Fibroblast of pulmonary artery (primary cell): ENCODE data around the gene AACS.
"Not testable (repeated sequence)": the region's sequence is repeated elsewhere in the genome, so short reads cannot be mapped to it uniquely, and the experiment has no call there.

ENCODE experiments used
- DNase-seq: peaks from one replicate; pipeline ENCODE4 v3.0.0-alpha.2; 2010; ENCODE audit warnings: low read depth
- H3K4me3 ChIP-seq: replicated peaks from 2 replicates; pipeline ENCODE4 v1.5.1; 2011; ENCODE audit warnings: low read depth, mild to moderate bottlenecking, control low read depth, low read length, moderate library complexity
- TF ChIP-seq, protein P1 (sequence below): IDR thresholded peaks from 2 replicates; pipeline ENCODE4 v1.5.1; 2011; ENCODE audit warnings: mild to moderate bottlenecking, control low read depth, low read length, inconsistent platforms; ENCODE audit errors: missing control alignments

AACS gene

DNA sequence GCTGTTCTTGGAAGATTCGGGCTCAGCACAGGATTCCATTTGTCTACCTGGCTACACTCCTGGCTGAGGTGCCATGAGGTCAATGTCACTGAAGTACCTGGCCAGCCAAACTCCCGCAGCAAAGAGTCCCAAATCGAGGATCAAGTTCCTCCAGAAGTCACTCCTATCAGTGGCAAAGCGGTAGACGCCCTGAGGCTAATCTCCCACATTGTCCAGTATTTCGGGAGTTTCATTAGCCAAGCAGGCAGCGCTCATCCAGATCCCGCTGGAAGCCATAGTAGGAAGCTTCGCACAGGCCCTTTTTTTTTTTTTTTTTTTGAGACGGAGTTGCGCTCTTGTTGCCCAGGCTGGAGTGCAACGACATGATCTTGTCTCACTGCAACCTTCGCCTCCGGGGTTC is 8.9 kb upstream of the AACS start:
- TF ChIP-seq, protein P1, sequence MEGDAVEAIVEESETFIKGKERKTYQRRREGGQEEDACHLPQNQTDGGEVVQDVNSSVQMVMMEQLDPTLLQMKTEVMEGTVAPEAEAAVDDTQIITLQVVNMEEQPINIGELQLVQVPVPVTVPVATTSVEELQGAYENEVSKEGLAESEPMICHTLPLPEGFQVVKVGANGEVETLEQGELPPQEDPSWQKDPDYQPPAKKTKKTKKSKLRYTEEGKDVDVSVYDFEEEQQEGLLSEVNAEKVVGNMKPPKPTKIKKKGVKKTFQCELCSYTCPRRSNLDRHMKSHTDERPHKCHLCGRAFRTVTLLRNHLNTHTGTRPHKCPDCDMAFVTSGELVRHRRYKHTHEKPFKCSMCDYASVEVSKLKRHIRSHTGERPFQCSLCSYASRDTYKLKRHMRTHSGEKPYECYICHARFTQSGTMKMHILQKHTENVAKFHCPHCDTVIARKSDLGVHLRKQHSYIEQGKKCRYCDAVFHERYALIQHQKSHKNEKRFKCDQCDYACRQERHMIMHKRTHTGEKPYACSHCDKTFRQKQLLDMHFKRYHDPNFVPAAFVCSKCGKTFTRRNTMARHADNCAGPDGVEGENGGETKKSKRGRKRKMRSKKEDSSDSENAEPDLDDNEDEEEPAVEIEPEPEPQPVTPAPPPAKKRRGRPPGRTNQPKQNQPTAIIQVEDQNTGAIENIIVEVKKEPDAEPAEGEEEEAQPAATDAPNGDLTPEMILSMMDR, result no peak
- DNase-seq, result no peak
- H3K4me3 ChIP-seq, result no peak overlapping the region

DNA sequence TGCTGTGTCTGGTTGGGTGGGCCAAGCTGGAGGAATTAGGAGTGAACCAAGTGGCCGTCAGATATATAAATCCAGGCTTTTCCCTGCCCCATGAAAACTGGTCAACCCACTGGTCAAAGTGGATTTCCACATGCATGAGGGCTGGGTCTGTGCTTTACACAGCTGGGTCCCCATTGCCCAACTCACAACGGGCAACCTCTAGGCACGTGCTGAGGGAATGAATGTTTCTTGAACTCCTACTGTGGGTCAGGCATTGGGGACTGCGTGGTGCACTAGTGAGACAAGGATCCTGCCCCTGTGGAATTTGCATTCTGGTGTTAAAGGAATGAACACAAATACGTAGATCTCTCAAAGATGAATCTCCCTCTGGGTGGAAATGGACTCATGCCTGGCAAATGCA is 7.5 kb upstream of the AACS start:
- TF ChIP-seq, protein P1, result no peak

DNA sequence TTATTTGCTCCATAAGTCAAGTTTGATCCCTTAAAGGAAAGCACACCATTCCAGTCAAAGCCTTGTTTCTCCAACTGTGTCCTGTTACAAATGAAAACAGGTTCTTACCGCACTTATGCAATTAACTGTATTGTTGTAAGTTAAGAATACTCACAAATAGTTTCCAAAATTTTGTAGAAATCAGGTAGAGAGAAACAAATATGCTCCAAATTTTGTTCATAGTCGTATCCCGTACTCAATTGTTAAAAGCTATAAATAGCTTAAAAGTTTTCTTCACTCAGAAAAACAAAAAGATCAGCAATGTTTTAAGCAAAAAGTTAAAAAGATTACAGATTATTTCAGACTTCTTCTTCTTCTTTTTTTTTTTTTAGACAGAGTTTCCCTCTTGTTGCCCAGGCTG is 4.0 kb upstream of the AACS start:
- H3K4me3 ChIP-seq, result no peak overlapping the region
- TF ChIP-seq, protein P1, result no peak
- no peak for DNase-seq

More for the DNA sequence above, 7.5 kb upstream of the AACS start:
- no peak for DNase-seq
- no peak overlapping the region for H3K4me3 ChIP-seq

DNA sequence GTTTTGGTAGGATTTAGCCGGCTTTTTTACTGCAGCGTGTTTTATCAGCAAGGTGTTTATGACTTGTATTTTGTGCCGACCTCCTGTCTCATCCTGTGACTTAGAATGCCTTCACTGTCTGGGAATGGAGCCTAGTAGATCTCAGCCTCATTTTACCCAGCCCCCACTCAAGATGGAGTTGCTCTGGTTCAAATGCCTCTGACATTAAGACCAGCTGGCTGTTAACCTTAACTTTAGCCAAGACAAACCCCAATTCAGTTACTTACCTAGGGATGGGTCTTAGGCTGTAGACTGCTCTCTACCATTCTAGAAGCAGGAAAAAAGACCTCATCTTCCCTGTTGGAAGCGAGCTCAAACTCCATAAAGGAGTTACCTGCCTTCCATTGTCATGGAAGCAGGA is 1.7 kb upstream of the AACS start:
- not testable (repeated sequence) for DNase-seq, H3K4me3 ChIP-seq

DNA sequence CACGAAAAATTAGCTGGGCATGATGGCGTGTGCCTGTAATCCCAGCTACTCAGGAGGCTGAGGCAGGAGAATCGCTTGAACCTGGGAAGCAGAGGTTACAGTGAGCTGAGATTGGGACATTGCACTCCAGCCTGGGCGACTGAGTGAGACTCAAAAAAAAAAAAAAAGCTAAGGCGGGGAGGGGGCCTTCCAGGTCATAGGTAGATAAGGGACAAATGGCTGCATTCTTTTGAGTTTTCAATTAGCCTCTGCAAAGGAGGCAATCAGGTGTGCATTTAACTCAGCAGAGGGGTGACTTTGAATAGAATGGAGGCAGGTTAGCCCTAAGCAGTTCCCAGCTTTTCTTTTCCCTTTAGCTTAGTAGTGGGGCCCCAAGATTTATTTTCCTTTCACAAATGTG is 743 bp upstream of the AACS start:
- H3K4me3 ChIP-seq, result peak overlapping the region; percentile 73
- TF ChIP-seq, protein P1, result no peak
- no peak for DNase-seq

DNA sequence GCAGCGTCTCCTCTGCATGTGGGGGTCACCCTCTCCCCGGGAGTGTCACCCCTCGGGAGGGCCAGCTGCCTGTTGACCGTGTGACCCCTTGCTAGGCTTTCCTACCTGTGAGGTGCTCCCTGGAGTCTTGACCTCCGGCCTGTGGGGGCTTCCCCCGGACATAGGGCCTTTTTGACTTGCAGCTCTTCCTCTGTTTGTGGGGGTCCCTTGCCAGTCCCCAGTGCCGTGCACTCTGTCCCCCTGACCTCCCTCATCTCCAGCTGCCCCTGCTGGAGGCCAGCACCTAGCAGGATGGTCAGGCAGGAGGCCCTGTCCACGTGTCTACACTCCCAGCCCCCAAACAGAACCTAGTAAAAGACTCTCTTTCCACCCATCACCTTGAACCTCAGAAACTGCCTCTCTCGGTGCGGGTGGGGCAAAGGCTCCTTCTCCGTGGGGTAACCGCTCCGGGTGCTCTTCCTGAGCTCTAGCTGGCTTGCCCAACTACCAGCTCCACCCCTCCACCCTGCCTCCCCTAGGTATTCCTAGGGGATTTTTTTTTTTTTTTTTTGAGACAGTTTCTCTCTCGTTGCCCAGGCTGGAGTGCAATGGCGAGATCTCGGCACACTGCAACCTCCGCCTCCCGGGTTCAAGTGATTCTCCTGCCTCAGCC is 810 bp downstream of the AACS start:
- no peak for DNase-seq
- TF ChIP-seq, protein P1, result no peak
- peak overlapping the region; percentile 73 for H3K4me3 ChIP-seq

DNA sequence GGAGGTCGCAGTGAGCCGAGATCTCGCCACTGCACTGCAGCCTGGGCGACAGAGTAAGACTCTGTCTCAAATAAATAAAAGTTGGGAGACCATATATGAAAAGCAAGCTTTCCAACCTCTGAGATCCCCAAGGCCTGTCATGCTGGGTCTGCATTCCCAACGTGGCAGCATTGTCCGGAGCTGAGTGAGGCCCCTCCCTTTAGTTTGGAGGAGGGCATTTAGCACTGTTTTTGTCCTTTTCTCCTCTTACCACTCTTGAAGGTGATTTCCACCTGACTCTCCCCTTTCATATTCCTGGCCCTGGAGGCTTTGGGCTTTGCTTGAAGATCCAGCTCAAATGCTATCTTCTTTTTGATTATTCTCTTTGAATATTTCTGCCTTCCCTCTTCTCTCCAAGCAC is 3.2 kb downstream of the AACS start:
- H3K4me3 ChIP-seq, result no peak overlapping the region
- no peak for DNase-seq
- TF ChIP-seq, protein P1, result no peak
